Activated naive CD8-positive, alpha-beta T cell (primary cell): ENCODE data around the gene IQGAP3.

ENCODE experiments used
- H3K27ac Mint-ChIP-seq: one replicate; pipeline ENCODE4 v1.8.0; 2021; ENCODE audit warnings: mixed read lengths
- H3K27me3 Mint-ChIP-seq: one replicate; pipeline ENCODE4 v1.8.0; 2021; ENCODE audit warnings: mixed read lengths
- H3K36me3 Mint-ChIP-seq: one replicate; pipeline ENCODE4 v1.8.0; 2021; ENCODE audit warnings: mixed read lengths
- H3K4me1 Mint-ChIP-seq: one replicate; pipeline ENCODE4 v1.8.0; 2021; ENCODE audit warnings: low read depth, mixed read lengths
- H3K4me3 Mint-ChIP-seq: one replicate; pipeline ENCODE4 v1.8.0; 2021; ENCODE audit warnings: mild to moderate bottlenecking, mixed read lengths
- H3K9me3 Mint-ChIP-seq: one replicate; pipeline ENCODE4 v1.8.0; 2021; ENCODE audit warnings: low read depth, mixed read lengths

The IQGAP3 gene

DNA sequence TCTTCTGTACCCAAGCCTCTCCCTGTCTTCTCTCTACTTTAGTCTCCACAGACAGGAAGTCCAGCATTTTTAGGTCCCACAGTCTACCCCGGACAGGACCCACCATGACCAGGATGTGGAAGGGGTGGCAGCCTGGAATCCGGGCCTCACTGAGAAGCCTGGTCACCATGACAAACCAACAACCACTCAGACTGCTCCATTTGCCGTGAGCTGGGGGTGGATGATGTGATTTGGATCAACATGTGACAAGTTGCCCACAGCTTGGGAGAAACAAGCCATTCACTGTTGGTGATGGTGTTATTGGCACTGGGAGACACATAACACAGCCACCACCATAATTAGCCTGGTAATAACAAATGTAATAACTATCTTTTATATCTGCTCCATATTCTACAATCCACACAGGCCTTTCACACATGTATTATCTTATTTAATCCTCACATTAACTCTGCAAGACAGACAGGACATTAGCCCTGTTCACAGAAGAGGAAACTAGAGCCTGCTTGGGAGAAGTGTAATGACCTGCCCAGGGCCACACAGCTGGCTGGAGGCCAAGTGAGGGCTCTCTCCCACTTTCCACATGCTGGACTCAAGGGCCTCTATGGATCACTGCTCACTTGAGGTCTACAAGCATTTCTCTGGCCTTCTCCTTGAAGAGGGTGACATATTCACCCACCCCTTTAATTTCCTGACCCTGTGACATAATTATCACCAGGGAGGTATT lies 94.7 kb downstream of the IQGAP3 start:
- Mint-ChIP-seq H3K27ac (peak overlapping the region; percentile 28), H3K9me3 (no peaks in the 10 kb centered on the region), H3K4me3 (no peak overlapping the region), H3K27me3 (no peaks in the 10 kb centered on the region), H3K4me1 (peaks cover 31% of the 10 kb centered on the region), H3K36me3 (peaks cover 10% of the 10 kb centered on the region)

DNA sequence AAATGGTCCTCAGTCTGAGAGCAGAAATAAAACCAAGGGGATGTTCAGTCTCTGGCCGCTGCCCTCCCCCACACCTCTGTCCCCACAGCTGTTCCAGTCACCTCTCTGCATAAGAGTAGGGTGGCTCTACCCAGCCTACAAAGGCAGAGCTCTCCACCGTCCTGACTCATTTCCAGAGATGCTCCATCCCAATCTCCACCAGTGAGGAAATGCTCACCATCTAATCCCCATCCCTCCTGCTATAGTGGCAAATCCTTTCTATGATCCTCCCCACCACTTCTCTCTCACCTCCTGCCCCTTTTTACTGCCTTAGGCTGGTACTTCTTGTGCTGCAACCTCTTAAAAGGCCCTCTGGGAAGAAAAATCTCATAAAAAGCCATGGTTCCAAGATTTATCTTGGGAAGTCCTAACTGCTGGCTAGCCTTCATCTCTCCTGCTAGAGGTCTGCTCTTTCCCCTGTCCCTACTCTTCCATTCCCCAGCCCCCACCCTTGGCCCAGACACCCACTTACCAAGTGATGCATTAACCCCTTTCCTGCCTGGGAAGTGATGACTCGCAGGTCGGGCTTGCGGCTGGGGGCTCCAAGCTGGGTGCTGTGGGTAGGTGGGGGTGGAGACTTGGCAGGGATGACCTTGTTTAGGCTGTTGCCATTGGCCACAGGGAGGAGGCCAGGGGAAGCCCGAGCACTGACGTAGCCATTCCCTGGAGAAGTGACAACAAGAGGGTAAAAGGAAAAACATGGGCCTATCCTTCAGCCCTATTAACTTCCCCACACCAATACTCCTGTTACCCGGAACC lies 95.7 kb downstream of the IQGAP3 start:
- Mint-ChIP-seq H3K4me1 (peaks cover 21% of the 10 kb centered on the region), H3K4me3 (no peak overlapping the region), H3K27ac (peak overlapping the region; percentile 28), H3K27me3 (no peaks in the 10 kb centered on the region), H3K36me3 (peaks cover 8% of the 10 kb centered on the region), H3K9me3 (no peaks in the 10 kb centered on the region)

DNA sequence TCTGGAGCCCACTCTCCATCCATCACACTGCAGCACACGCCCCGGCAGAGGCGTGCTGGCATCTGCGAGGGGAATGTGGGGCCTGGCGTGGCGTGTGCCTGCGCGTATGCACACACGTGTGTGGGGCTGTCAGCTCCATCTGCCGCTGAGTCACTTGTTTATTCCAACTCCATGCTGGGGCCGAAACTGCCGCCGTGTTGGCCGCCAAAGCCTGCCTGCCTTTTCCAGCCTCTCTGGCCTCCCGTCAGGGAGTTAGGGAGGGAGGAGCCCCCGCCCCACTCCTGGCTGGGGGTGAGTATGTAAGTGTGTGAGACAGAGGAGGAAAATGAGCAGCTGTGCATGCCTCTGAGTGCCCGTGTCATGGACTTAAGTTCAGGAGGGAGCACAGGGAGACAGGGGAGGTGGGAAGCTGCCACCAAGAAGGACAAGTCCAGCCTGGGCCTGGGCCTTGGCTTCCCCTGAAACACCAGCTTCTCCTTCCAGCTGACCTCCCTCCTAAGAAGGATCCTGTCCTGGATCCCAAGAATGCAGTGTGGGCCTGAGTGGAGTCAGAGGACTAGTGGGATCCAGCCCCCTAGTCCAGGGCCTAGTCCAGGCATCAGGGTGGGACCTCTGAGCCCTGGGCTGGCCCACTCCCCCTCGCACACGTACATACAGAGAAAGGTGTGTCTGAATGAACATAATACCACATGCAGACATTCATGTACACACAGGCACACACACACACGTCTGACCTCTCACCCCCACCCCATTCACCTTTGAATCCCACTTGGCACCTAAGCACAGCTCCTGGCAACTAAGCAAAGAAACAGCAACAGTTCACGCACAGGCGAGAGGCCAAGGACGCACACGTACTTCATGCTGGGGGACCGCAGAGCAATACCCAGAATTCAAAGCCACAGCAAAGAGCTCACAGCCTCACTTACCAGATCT lies 96.5 kb downstream of the IQGAP3 start:
- Mint-ChIP-seq H3K27me3 (no peaks in the 10 kb centered on the region), H3K27ac (no peak overlapping the region), H3K4me1 (peaks cover 13% of the 10 kb centered on the region), H3K9me3 (no peaks in the 10 kb centered on the region), H3K36me3 (peaks cover 6% of the 10 kb centered on the region), H3K4me3 (no peak overlapping the region)
